Gastrocnemius medialis (tissue), 4 donors: Measurements from ENCODE around the gene MPPED1.

ENCODE experiments used
- CTCF ChIP-seq, 5 experiments: fragments of 450-650 bp in 3 of 5; fragments of 200-600 bp in 2 of 5; sonication (generic) in 2 of 5; IDR thresholded peaks in 4 of 5; conservative IDR thresholded peaks in 1 of 5; 1 replicate in 4 of 5; 2 replicates in 1 of 5; pipeline ENCODE4 v1.5.1; 2016 to 2019; ENCODE audit warnings: antibody characterized with exemption in 5 of 5, mild to moderate bottlenecking in 3 of 5, moderate library complexity in 3 of 5
- POLR2A ChIP-seq, 2 donors: fragments of 450-650 bp; IDR thresholded peaks; one replicate each; pipeline ENCODE4 v1.6.1; 2017; ENCODE audit warnings: antibody characterized with exemption in 2 of 2, mild to moderate bottlenecking in 2 of 2, moderate library complexity in 2 of 2

DNA sequence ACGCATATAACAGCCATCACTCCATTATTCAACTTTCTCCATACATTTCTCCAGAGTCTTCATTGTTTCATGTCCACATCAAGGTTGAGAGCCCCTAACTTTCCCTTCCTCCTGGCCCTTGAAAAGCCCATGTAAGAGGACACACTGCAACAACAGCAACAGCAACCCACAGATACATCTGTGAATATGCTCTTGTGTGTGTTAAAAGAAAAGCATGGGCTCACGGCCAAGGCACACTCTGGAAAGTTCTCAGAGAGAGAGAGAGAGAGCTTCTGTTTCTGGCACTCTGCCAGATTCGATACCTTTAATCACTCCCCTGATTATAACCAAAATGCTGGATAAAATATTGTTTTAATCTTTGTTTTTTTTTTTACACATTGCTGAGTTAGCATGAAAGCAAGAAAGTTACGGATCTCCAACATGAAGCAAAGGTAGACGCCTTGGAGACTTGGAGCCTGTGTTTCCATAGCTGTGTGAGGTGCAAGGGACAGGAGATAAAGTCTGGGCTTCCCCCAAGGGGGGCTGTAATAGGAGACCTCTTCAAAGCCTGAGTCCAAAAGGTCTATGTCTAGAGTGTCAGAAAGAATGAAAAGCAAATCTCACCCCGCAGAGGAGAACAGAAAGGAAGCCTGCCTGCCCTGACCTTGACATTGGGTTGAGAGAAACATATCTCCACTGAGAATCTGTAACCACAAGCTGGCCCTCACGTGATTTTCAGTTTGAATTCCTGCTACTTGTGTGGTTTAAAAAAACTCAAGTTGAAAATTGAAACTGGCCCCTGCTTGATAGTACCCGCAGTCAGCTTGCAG, 33.7 kb upstream of the MPPED1 start:
- TF ChIP-seq POLR2A (IDR thresholded peaks at IDR 0.05) (no peak), CTCF (IDR thresholded peaks at IDR 0.05 in 4 of 5, conservative IDR thresholded peaks at IDR 0.05 in 1 of 5) (no peak)
